Measurements from ENCODE around the gene SLC5A11. TPM values are rescaled to one million over a fixed set of nuclear protein-coding genes. Genes with fewer than 3 reads are reported as not detected.

SLC5A11 gene
- total RNA-seq, 3 donors from 2014 or later, result 0.11 to 1.7 (median 0.40) TPM

- Mint-ChIP-seq H3K4me3 (no peak overlapping the region), H3K27me3 (ENCODE audit: low read depth) (peaks cover 4% of the 10 kb centered on the region), H3K4me1 (ENCODE audit: low read depth) (no peaks in the 10 kb centered on the region), H3K36me3 (ENCODE audit: insufficient read depth) (no peaks in the 10 kb centered on the region), H3K9me3 (no peaks in the 10 kb centered on the region)
- ATAC-seq, result no peak
- DNase-seq, result no peak
These were observed 61.1 kb downstream of the SLC5A11 start for GRCh38 chr16:24906901-24907300.

- Mint-ChIP-seq H3K27me3 (ENCODE audit: low read depth) (no peaks in the 10 kb centered on the region), H3K4me1 (ENCODE audit: low read depth) (no peaks in the 10 kb centered on the region)
These were observed 63.0 kb downstream of the SLC5A11 start for GRCh38 chr16:24908716-24909115.

GRCh38 chr16:24909856-24910255 lies 64.1 kb downstream of the SLC5A11 start:
- no peaks in the 10 kb centered on the region for H3K36me3 Mint-ChIP-seq (ENCODE audit: insufficient read depth)
- H3K4me3 Mint-ChIP-seq, result no peak overlapping the region
- DNase-seq (no peak), ATAC-seq (no peak)
- H3K27me3 Mint-ChIP-seq (ENCODE audit: low read depth), result no peaks in the 10 kb centered on the region
- H3K4me1 Mint-ChIP-seq (ENCODE audit: low read depth), result no peaks in the 10 kb centered on the region
- no peaks in the 10 kb centered on the region for H3K9me3 Mint-ChIP-seq

More at GRCh38 chr16:24908716-24909115, 63.0 kb downstream of the SLC5A11 start:
- no peak for DNase-seq
- Mint-ChIP-seq H3K36me3 (ENCODE audit: insufficient read depth) (no peaks in the 10 kb centered on the region), H3K9me3 (no peaks in the 10 kb centered on the region), H3K4me3 (no peak overlapping the region)
- ATAC-seq, result no peak

GRCh38 chr16:24915019-24915418 lies 69.3 kb downstream of the SLC5A11 start:
- H3K9me3 Mint-ChIP-seq, result no peaks in the 10 kb centered on the region
- no peaks in the 10 kb centered on the region for H3K4me1 Mint-ChIP-seq (ENCODE audit: low read depth)
- peaks cover 14% of the 10 kb centered on the region for H3K36me3 Mint-ChIP-seq (ENCODE audit: insufficient read depth)
- no peaks in the 10 kb centered on the region for H3K27me3 Mint-ChIP-seq (ENCODE audit: low read depth)
- H3K4me3 Mint-ChIP-seq, result no peak overlapping the region
- ATAC-seq, result no peak
- DNase-seq, result no peak

GRCh38 chr16:24915576-24915975 lies 69.8 kb downstream of the SLC5A11 start:
- H3K4me3 Mint-ChIP-seq, result no peak overlapping the region
- no peaks in the 10 kb centered on the region for H3K27me3 Mint-ChIP-seq (ENCODE audit: low read depth)
- peaks cover 15% of the 10 kb centered on the region for H3K36me3 Mint-ChIP-seq (ENCODE audit: insufficient read depth)
- no peaks in the 10 kb centered on the region for H3K4me1 Mint-ChIP-seq (ENCODE audit: low read depth)
- no peak for DNase-seq
- no peak for ATAC-seq
- no peaks in the 10 kb centered on the region for H3K9me3 Mint-ChIP-seq

GRCh38 chr16:24917236-24917635 lies 71.5 kb downstream of the SLC5A11 start:
- peaks cover 2% of the 10 kb centered on the region for H3K4me1 Mint-ChIP-seq (ENCODE audit: low read depth)
- no peaks in the 10 kb centered on the region for H3K27me3 Mint-ChIP-seq (ENCODE audit: low read depth)
- ATAC-seq (no peak), DNase-seq (no peak)
- H3K9me3 Mint-ChIP-seq, result no peaks in the 10 kb centered on the region
- no peak overlapping the region for H3K4me3 Mint-ChIP-seq
- H3K36me3 Mint-ChIP-seq (ENCODE audit: insufficient read depth), result peaks cover 22% of the 10 kb centered on the region

GRCh38 chr16:24917891-24918290 lies 72.1 kb downstream of the SLC5A11 start:
- Mint-ChIP-seq H3K27me3 (ENCODE audit: low read depth) (no peaks in the 10 kb centered on the region), H3K36me3 (ENCODE audit: insufficient read depth) (peaks cover 24% of the 10 kb centered on the region), H3K9me3 (no peaks in the 10 kb centered on the region), H3K4me1 (ENCODE audit: low read depth) (peaks cover 2% of the 10 kb centered on the region), H3K4me3 (no peak overlapping the region)
- ATAC-seq (no peak), DNase-seq (no peak)

GRCh38 chr16:24918641-24919040 lies 72.9 kb downstream of the SLC5A11 start:
- peaks cover 2% of the 10 kb centered on the region for H3K4me1 Mint-ChIP-seq (ENCODE audit: low read depth)
- H3K9me3 Mint-ChIP-seq, result no peaks in the 10 kb centered on the region
- ATAC-seq (no peak), DNase-seq (no peak)
- H3K27me3 Mint-ChIP-seq (ENCODE audit: low read depth), result no peaks in the 10 kb centered on the region
- H3K36me3 Mint-ChIP-seq (ENCODE audit: insufficient read depth), result peaks cover 24% of the 10 kb centered on the region
- H3K4me3 Mint-ChIP-seq, result no peak overlapping the region

GRCh38 chr16:24919536-24919935 lies 73.8 kb downstream of the SLC5A11 start:
- Mint-ChIP-seq H3K4me3 (no peak overlapping the region), H3K27me3 (ENCODE audit: low read depth) (no peaks in the 10 kb centered on the region), H3K9me3 (no peaks in the 10 kb centered on the region)

GRCh38 chr16:24920568-24920967 lies 74.8 kb downstream of the SLC5A11 start:
- Mint-ChIP-seq H3K36me3 (ENCODE audit: insufficient read depth) (peaks cover 24% of the 10 kb centered on the region), H3K4me1 (ENCODE audit: low read depth) (peaks cover 2% of the 10 kb centered on the region), H3K9me3 (no peaks in the 10 kb centered on the region), H3K27me3 (ENCODE audit: low read depth) (no peaks in the 10 kb centered on the region), H3K4me3 (no peak overlapping the region)
- DNase-seq (no peak), ATAC-seq (no peak)

More at GRCh38 chr16:24919536-24919935, 73.8 kb downstream of the SLC5A11 start:
- peaks cover 24% of the 10 kb centered on the region for H3K36me3 Mint-ChIP-seq (ENCODE audit: insufficient read depth)
- ATAC-seq, result no peak
- H3K4me1 Mint-ChIP-seq (ENCODE audit: low read depth), result peaks cover 2% of the 10 kb centered on the region
- no peak for DNase-seq

GRCh38 chr16:24921229-24921628 lies 75.5 kb downstream of the SLC5A11 start:
- no peak for ATAC-seq

GRCh38 chr16:24925163-24925562 lies 79.4 kb downstream of the SLC5A11 start:
- DNase-seq, result no peak
- no peaks in the 10 kb centered on the region for H3K9me3 Mint-ChIP-seq
- no peak for ATAC-seq
- H3K4me1 Mint-ChIP-seq (ENCODE audit: low read depth), result peaks cover 2% of the 10 kb centered on the region
- no peak overlapping the region for H3K4me3 Mint-ChIP-seq
- H3K27me3 Mint-ChIP-seq (ENCODE audit: low read depth), result no peaks in the 10 kb centered on the region
- H3K36me3 Mint-ChIP-seq (ENCODE audit: insufficient read depth), result peaks cover 21% of the 10 kb centered on the region

More at GRCh38 chr16:24921229-24921628, 75.5 kb downstream of the SLC5A11 start:
- H3K4me1 Mint-ChIP-seq (ENCODE audit: low read depth), result peaks cover 2% of the 10 kb centered on the region
- no peak for DNase-seq
- H3K27me3 Mint-ChIP-seq (ENCODE audit: low read depth), result no peaks in the 10 kb centered on the region
- H3K9me3 Mint-ChIP-seq, result no peaks in the 10 kb centered on the region
- peaks cover 24% of the 10 kb centered on the region for H3K36me3 Mint-ChIP-seq (ENCODE audit: insufficient read depth)
- H3K4me3 Mint-ChIP-seq, result no peak overlapping the region

- Mint-ChIP-seq H3K4me1 (ENCODE audit: low read depth) (no peaks in the 10 kb centered on the region), H3K4me3 (no peak overlapping the region), H3K27me3 (ENCODE audit: low read depth) (no peaks in the 10 kb centered on the region), H3K36me3 (ENCODE audit: insufficient read depth) (peaks cover 30% of the 10 kb centered on the region), H3K9me3 (no peaks in the 10 kb centered on the region)
- no peak for DNase-seq
- ATAC-seq, result no peak
These were observed 83.6 kb downstream of the SLC5A11 start for GRCh38 chr16:24929409-24929808.

- Mint-ChIP-seq H3K36me3 (ENCODE audit: insufficient read depth) (peaks cover 36% of the 10 kb centered on the region), H3K27me3 (ENCODE audit: low read depth) (no peaks in the 10 kb centered on the region), H3K4me1 (ENCODE audit: low read depth) (no peaks in the 10 kb centered on the region), H3K9me3 (no peaks in the 10 kb centered on the region), H3K4me3 (no peak overlapping the region)
- ATAC-seq (no peak), DNase-seq (no peak)
These were observed 84.7 kb downstream of the SLC5A11 start for GRCh38 chr16:24930440-24930839.

GRCh38 chr16:24931091-24931490 lies 85.3 kb downstream of the SLC5A11 start:
- Mint-ChIP-seq H3K4me1 (ENCODE audit: low read depth) (no peaks in the 10 kb centered on the region), H3K27me3 (ENCODE audit: low read depth) (no peaks in the 10 kb centered on the region), H3K9me3 (no peaks in the 10 kb centered on the region), H3K36me3 (ENCODE audit: insufficient read depth) (peaks cover 42% of the 10 kb centered on the region), H3K4me3 (no peak overlapping the region)
- no peak for DNase-seq
- no peak for ATAC-seq

GRCh38 chr16:24935336-24935735 lies 89.6 kb downstream of the SLC5A11 start:
- no peaks in the 10 kb centered on the region for H3K27me3 Mint-ChIP-seq (ENCODE audit: low read depth)

More at GRCh38 chr16:24935336-24935735, 89.6 kb downstream of the SLC5A11 start:
- no peak for ATAC-seq
- Mint-ChIP-seq H3K9me3 (no peaks in the 10 kb centered on the region), H3K4me1 (ENCODE audit: low read depth) (no peaks in the 10 kb centered on the region), H3K4me3 (no peak overlapping the region), H3K36me3 (ENCODE audit: insufficient read depth) (peaks cover 41% of the 10 kb centered on the region)
- no peak for DNase-seq

All from activated T-cell treated with anti-CD3 and anti-CD28 coated beads, Interleukin-2, amount 50 U/mL, for 4 hours (primary cell).